ENCODE results near the gene EPHB3.

EPHB3 gene

GRCh38 chr3:184563941-184564684 is 2.5 kb downstream of the EPHB3 start:
- H3K4me3 ChIP-seq (ENCODE audit: low read depth, low read length) = no peak overlapping the region
- no peak for DNase-seq (ENCODE audit: low read depth)
- no peak for TF ChIP-seq MYC (IDR thresholded peaks at IDR 0.05; ENCODE audit: low read depth, low read length)
- TF ChIP-seq POLR2A (IDR thresholded peaks at IDR 0.05; ENCODE audit: extremely low read depth, insufficient read length) = no peak
- no peak for TF ChIP-seq MAX (IDR thresholded peaks at IDR 0.05; ENCODE audit: low read depth, low read length)
- TF ChIP-seq CTCF (IDR thresholded peaks at IDR 0.05; ENCODE audit: low read depth, low read length) = no peak

GRCh38 chr3:184564685-184565385 is 3.2 kb downstream of the EPHB3 start:
- no peak for DNase-seq (ENCODE audit: low read depth)
- TF ChIP-seq POLR2A (IDR thresholded peaks at IDR 0.05; ENCODE audit: extremely low read depth, insufficient read length) = no peak
- no peak for TF ChIP-seq CTCF (IDR thresholded peaks at IDR 0.05; ENCODE audit: low read depth, low read length)
- no peak for TF ChIP-seq MYC (IDR thresholded peaks at IDR 0.05; ENCODE audit: low read depth, low read length)
- TF ChIP-seq MAX (IDR thresholded peaks at IDR 0.05; ENCODE audit: low read depth, low read length) = no peak
- H3K4me3 ChIP-seq (ENCODE audit: low read depth, low read length) = no peak overlapping the region

DNA sequence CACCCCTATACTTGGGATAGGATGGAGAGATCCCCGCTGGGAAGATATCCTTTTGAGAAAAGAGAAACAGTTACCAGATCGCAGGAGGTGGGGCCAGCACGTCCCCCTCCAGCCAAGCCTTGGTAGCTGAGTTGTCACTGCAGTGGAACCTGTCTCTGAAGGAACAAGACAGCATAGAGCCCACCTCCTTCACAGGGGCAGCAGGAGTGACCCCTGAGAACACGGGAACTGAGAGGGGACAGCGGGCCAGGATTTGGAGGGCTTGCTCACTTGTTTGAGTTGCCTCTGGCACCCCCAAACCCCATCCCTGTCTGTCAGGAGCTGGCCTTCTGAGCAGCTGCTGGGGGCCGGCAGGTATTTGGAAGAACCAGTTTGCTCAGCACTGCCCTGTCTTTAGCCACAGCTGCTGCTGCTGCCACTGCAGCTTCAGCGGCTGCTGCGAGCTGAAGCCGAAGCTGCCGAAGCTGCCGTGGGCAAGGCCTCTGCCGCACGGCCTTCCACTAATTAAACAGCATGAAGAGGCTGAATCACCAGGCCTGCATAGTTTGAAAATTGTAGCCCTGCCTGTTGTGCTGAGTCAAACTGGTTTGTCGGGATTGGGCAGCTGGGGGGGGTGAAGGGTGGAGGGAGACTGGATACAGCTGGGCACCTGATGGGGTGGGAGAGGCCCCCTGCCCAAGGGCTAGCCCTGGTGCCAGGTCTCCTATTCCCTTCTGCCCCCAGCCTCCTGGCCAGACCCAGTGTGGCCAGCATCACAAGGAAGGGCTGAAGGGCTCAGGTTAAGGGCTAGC is 4.0 kb downstream of the EPHB3 start:
- TF ChIP-seq CTCF (IDR thresholded peaks at IDR 0.05; ENCODE audit: low read depth, low read length) (no peak), POLR2A (IDR thresholded peaks at IDR 0.05; ENCODE audit: extremely low read depth, insufficient read length) (no peak), MAX (IDR thresholded peaks at IDR 0.05; ENCODE audit: low read depth, low read length) (no peak), MYC (IDR thresholded peaks at IDR 0.05; ENCODE audit: low read depth, low read length) (no peak)
- H3K4me3 ChIP-seq (ENCODE audit: low read depth, low read length) = no peak overlapping the region
- no peak for DNase-seq (ENCODE audit: low read depth)

DNA sequence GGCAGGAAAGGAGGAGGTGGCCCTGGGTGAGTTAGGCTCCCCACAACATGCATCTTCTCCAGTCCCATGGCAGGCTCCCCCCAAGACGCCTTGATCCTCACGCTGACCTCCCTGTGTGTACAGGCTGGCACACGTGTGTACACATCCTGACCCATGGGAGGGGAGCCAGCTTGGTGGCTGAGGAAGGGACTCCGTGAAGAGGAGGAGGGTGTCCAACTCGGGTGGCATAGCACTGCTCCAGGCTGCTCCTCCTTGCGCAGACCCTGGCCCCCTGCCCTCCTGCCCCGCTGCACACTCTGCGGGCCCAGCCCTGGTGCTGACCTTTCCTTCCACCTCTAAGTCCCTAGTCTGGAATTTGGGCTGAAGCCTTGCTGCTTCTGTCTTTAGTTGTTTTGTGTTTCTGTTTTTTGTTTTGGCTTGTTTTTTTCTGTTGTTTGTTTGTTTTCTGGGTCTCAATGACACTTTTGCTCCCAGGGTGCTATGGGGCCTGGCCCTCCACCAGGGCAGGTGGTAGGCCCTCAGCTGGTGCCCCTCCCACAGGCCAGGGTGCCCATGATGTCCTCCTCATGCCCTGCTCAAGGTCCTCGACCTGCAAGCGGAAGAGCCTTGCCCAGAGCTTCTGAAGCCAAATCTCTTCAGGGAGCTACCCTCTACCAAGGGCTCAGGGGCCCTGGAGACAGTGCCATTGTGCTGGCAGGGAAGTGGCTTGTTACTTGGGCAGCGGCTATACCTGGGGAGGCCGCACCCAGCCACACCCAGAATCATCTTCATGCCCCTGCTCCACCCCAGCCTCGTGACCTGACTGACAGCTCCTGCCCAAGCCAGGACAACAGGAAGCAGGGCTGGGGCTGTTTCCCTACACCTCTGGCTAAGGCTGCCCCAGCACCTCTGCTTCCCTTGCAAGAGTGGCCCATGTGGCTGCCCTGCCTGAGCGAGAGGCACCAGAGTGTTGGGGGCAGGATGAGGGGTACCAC is 5.1 kb downstream of the EPHB3 start:
- no peak for DNase-seq (ENCODE audit: low read depth)
- no peak overlapping the region for H3K4me3 ChIP-seq (ENCODE audit: low read depth, low read length)
- TF ChIP-seq MAX (IDR thresholded peaks at IDR 0.05; ENCODE audit: low read depth, low read length) = no peak
- no peak for TF ChIP-seq POLR2A (IDR thresholded peaks at IDR 0.05; ENCODE audit: extremely low read depth, insufficient read length)
- no peak for TF ChIP-seq CTCF (IDR thresholded peaks at IDR 0.05; ENCODE audit: low read depth, low read length)
- TF ChIP-seq MYC (IDR thresholded peaks at IDR 0.05; ENCODE audit: low read depth, low read length) = no peak

All from NB4 (cell line).